PC-3 (cell line): ENCODE data around the gene DHX35. TPM values are rescaled to one million over a fixed set of nuclear protein-coding genes. Genes with fewer than 3 reads are reported as not detected.

ENCODE experiments used
- ATAC-seq: fragments of 200-7000 bp; cut with Tn5 transposase; 2 replicates; pipeline ENCODE4 v1.9.1; 2020; ENCODE audit warnings: mild to moderate bottlenecking, moderate library complexity
- BruUV-seq: library from RNA; stranded (reverse); fragments of 400-500 nt; replicated peaks from 2 replicates; lab custom pipeline; 2021; lab: Mats Ljungman, UMichigan
- CTCF ChIA-PET: fragments of 300-600 bp; sonication (Branson Sonifier 250); formaldehyde crosslinking; loops from one replicate; lab custom pipeline; 2022; ENCODE audit warnings: antibody characterized with exemption; lab: Charles Lee
- POLR2A ChIA-PET: fragments of 300-600 bp; sonication (Branson Sonifier 250); formaldehyde crosslinking; loops from one replicate; lab custom pipeline; 2022; ENCODE audit warnings: antibody characterized with exemption; ENCODE audit not compliant: unreplicated experiment; lab: Charles Lee
- DNase-seq: peaks from one replicate; pipeline ENCODE4 v3.0.0-alpha.2; 2015
- H2AFZ ChIP-seq: fragments of 300-600 bp; sonication (generic); 2 replicates; pipeline ENCODE4 v1.6.0; 2016; ENCODE audit warnings: antibody characterized with exemption, low read length
- H3F3A ChIP-seq: fragments of 300-600 bp; sonication (generic); one replicate; pipeline ENCODE4 v1.6.0; 2017; ENCODE audit warnings: antibody characterized with exemption, low read length, control low read depth, mild to moderate bottlenecking; ENCODE audit not compliant: unreplicated experiment
- H3K27ac ChIP-seq: fragments of 300-600 bp; sonication (generic); 2 replicates; pipeline ENCODE4 v1.5.1; 2016; ENCODE audit warnings: mild to moderate bottlenecking, low read length
- H3K27me3 ChIP-seq: fragments of 300-600 bp; sonication (generic); 2 replicates; pipeline ENCODE4 v1.6.1; 2016; ENCODE audit warnings: low read length, mixed read lengths
- H3K36me3 ChIP-seq: fragments of 300-600 bp; sonication (generic); 2 replicates; pipeline ENCODE4 v1.6.1; 2016; ENCODE audit warnings: low read depth, mixed run types, low read length, mixed read lengths
- H3K4me1 ChIP-seq: fragments of 300-600 bp; sonication (generic); 2 replicates; pipeline ENCODE4 v1.5.1; 2016; ENCODE audit warnings: low read length; ENCODE audit not compliant: insufficient read depth
- H3K4me2 ChIP-seq: fragments of 300-600 bp; sonication (generic); 2 replicates; pipeline ENCODE4 v1.6.0; 2016; ENCODE audit warnings: low read length
- H3K4me3 ChIP-seq: fragments of 300-600 bp; sonication (generic); 2 replicates; pipeline ENCODE4 v1.5.1; 2016; ENCODE audit warnings: mild to moderate bottlenecking, low read length, mixed read lengths
- H3K79me2 ChIP-seq: fragments of 300-600 bp; sonication (generic); 2 replicates; pipeline ENCODE4 v1.6.1; 2017; ENCODE audit warnings: low read length, mixed read lengths
- H3K9ac ChIP-seq: fragments of 300-600 bp; sonication (generic); 2 replicates; pipeline ENCODE4 v1.6.0; 2016; ENCODE audit warnings: mild to moderate bottlenecking, low read length
- H3K9me2 ChIP-seq: fragments of 300-600 bp; sonication (generic); replicated peaks from 2 replicates; pipeline ENCODE4 v1.6.1; 2016; ENCODE audit warnings: mixed run types, low read length, mixed read lengths
- H3K9me3 ChIP-seq: fragments of 300-600 bp; sonication (generic); 2 replicates; pipeline ENCODE4 v1.6.1; 2016; ENCODE audit warnings: low read length, mixed read lengths
- H4K20me1 ChIP-seq: fragments of 300-600 bp; sonication (generic); 2 replicates; pipeline ENCODE4 v1.6.1; 2016; ENCODE audit warnings: low read length, mixed read lengths
- EZH2 ChIP-seq: fragments of 300-600 bp; sonication (generic); IDR thresholded peaks from one replicate; pipeline ENCODE4 v1.6.1; 2017; ENCODE audit warnings: antibody characterized with exemption, mild to moderate bottlenecking, low read length; ENCODE audit not compliant: unreplicated experiment
- EZH2phosphoT487 ChIP-seq: fragments of 300-600 bp; sonication (generic); IDR thresholded peaks from 2 replicates; pipeline ENCODE4 v1.6.1; 2018; ENCODE audit warnings: mild to moderate bottlenecking, antibody characterized with exemption, low read length, borderline replicate concordance
- intact Hi-C: fragments of 100-400 bp; cut with micrococcal nuclease; formaldehyde crosslinking; loops from 2 replicates; pipeline ENCODE4 v1.9.0; 2023
- total RNA-seq: library from RNA; depleted of rRNA; stranded (reverse); fragments of >200 nt; gene quantifications from 2 replicates; pipeline ENCODE4 v1.2.3, GENCODE V29; 2014
- TF ChIP-seq, protein P1 (sequence below): fragments of 300-600 bp; sonication (generic); conservative IDR thresholded peaks from 2 replicates; pipeline ENCODE4 v1.5.1; 2017; ENCODE audit warnings: antibody characterized with exemption, low read depth, mild to moderate bottlenecking, low read length

The DHX35 gene
- total RNA-seq, 1 experiment from 2014 or later = 12.0 TPM

DNA sequence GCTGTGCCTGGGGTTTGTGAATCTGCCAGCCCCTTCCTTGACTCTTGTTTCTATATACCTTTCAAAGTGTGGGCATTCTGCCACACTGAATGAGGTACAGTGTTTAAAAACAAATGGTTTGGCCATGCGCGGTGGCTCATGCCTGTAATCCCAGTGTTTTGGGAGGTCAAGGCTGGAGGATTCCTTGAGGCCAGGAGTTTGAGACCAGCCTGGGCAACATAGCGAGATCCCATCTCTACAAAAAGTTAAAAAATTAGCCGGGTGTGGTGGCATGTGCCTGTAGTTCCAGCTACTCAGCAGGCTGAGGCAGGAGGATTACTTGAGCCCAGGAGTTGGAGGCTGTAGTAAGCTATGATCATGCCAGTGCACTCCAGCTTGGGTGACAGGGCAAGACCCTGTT lies 30.2 kb upstream of the DHX35 start:
- peaks cover 30% of the 10 kb centered on the region for H3K4me1 ChIP-seq
- intact Hi-C loops = no loop called here

DNA sequence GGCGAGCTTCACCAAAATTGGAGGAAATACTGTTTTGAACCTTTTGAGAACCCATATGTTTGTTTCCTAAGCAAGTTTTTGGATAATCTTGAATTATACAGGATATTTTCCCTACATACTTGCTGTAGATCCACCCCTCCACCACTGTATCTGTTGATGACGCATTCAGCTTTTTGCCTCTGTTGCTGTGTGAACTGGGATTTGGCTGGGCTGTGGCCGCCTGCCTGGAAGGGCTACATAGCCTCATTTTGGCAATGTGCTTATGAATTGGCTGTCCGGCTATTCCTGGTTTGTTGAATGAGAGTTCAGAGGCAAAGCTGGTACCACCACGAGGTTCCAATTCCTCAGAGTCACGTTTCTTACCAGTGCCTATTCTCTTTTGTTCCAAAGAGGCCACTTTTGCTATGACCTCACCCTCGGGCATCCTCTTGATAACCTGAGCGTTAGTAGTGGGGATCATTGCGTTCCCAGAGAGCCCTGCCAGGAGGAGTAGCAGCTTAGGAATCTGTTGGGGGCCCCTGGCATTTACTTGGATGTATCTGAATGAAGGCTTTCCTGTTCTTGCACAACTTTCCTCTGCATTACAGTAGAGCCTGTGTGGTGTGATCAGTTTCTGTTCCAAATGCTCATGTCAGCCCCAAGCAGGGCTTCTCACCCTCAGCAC lies 29.6 kb upstream of the DHX35 start:
- Histone ChIP-seq H3K4me3 (no peak overlapping the region), H3K4me1 (peaks cover 30% of the 10 kb centered on the region), H3K36me3 (peaks cover 21% of the 10 kb centered on the region; the same call in 1 of the 2 replicates), H3K27me3 (no peaks in the 10 kb centered on the region), H3K9ac (no peak overlapping the region), H2AFZ (no peak overlapping the region), H3F3A (no peaks in the 10 kb centered on the region), H3K4me2 (no peak overlapping the region), H3K9me2 (no peaks in the 10 kb centered on the region), H3K79me2 (peaks cover 100% of the 10 kb centered on the region), H3K9me3 (no peaks in the 10 kb centered on the region), H4K20me1 (peaks cover 79% of the 10 kb centered on the region), H3K27ac (no peak overlapping the region)
- ChIA-PET POLR2A (no interaction called here), CTCF (no interaction called here)
- no TSS peak for BruUV-seq
- intact Hi-C loops = no loop called here
- ATAC-seq (no peak), DNase-seq (no peak)
- TF ChIP-seq, protein P1, sequence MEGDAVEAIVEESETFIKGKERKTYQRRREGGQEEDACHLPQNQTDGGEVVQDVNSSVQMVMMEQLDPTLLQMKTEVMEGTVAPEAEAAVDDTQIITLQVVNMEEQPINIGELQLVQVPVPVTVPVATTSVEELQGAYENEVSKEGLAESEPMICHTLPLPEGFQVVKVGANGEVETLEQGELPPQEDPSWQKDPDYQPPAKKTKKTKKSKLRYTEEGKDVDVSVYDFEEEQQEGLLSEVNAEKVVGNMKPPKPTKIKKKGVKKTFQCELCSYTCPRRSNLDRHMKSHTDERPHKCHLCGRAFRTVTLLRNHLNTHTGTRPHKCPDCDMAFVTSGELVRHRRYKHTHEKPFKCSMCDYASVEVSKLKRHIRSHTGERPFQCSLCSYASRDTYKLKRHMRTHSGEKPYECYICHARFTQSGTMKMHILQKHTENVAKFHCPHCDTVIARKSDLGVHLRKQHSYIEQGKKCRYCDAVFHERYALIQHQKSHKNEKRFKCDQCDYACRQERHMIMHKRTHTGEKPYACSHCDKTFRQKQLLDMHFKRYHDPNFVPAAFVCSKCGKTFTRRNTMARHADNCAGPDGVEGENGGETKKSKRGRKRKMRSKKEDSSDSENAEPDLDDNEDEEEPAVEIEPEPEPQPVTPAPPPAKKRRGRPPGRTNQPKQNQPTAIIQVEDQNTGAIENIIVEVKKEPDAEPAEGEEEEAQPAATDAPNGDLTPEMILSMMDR = no peak

More for the DNA sequence above, 30.2 kb upstream of the DHX35 start:
- Histone ChIP-seq H3K9me3 (no peaks in the 10 kb centered on the region), H3K79me2 (peaks cover 100% of the 10 kb centered on the region), H3K4me2 (no peak overlapping the region), H3K4me3 (no peak overlapping the region), H3K36me3 (peaks cover 20% of the 10 kb centered on the region; the same call in 1 of the 2 replicates), H3K27me3 (no peaks in the 10 kb centered on the region), H4K20me1 (peaks cover 74% of the 10 kb centered on the region), H3F3A (no peaks in the 10 kb centered on the region), H3K9ac (no peak overlapping the region), H3K9me2 (no peaks in the 10 kb centered on the region), H3K27ac (no peak overlapping the region), H2AFZ (no peak overlapping the region)
- no peak for DNase-seq
- no peak for ATAC-seq
- CTCF ChIA-PET = no interaction called here
- POLR2A ChIA-PET = no interaction called here
- TF ChIP-seq EZH2phosphoT487 (no peak), EZH2 (no peak)
- TF ChIP-seq, protein P1 = no peak
- no TSS peak for BruUV-seq

DNA sequence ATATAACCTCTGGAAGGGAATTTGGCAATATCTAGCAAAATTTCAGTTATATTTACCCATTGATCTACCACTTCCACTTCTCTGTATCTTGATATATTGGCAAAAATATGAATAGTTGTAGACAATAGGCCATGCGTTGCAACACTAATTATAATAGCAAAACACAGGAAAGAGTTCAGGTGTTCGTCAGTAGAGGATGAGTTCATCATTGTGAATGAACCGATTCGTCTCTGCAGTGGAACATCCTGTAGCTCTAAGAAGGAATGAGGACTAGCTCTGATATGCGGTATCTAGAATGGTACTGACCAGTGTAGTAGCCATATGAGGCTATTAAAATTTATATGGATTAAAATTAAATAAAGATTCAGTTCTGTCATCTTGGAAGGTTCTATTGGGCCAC lies 27.6 kb upstream of the DHX35 start:
- peaks cover 80% of the 10 kb centered on the region for H4K20me1 ChIP-seq

More for the DNA sequence above, 27.6 kb upstream of the DHX35 start:
- TF ChIP-seq EZH2 (no peak), EZH2phosphoT487 (no peak)
- TF ChIP-seq, protein P1 = no peak
- Histone ChIP-seq H3K9me3 (no peaks in the 10 kb centered on the region), H3K27me3 (no peaks in the 10 kb centered on the region), H3K4me1 (peaks cover 15% of the 10 kb centered on the region), H3K9ac (no peak overlapping the region), H2AFZ (no peak overlapping the region), H3K4me3 (no peak overlapping the region), H3K79me2 (peaks cover 100% of the 10 kb centered on the region), H3F3A (no peaks in the 10 kb centered on the region), H3K36me3 (peaks cover 32% of the 10 kb centered on the region; the same call in 1 of the 2 replicates), H3K4me2 (no peak overlapping the region), H3K9me2 (no peaks in the 10 kb centered on the region), H3K27ac (no peak overlapping the region)
- no peak for ATAC-seq
- no TSS peak for BruUV-seq
- ChIA-PET CTCF (no interaction called here), POLR2A (no interaction called here)
- DNase-seq = no peak
- intact Hi-C loops = no loop called here
